Measurements from ENCODE around the gene NPTX1. TPM values are rescaled to one million over a fixed set of nuclear protein-coding genes. Genes with fewer than 3 reads are reported as not detected.

The NPTX1 gene
- total and polyA plus RNA-seq, 9 of the 15 experiments (the other 6 are each of a cell fraction or from before 2014, with no cell fraction given), result 0.04 TPM; not detected in 8

GRCh38 chr17:80453998-80454556 lies 22.3 kb downstream of the NPTX1 start (continued):
- no peak for TF ChIP-seq ZFP91 (CRISPR knock-in tag; IDR thresholded peaks at IDR 0.05)
- TF ChIP-seq SMARCE1 (IDR thresholded peaks at IDR 0.05), result no peak
- TF ChIP-seq E2F5 (CRISPR knock-in tag; IDR thresholded peaks at IDR 0.05), result no peak
- TF ChIP-seq NBN (IDR thresholded peaks at IDR 0.05; ENCODE audit: low read depth), result no peak

- in situ Hi-C loops (cut with MboI), result no loop called here
- intact Hi-C loops (cut with micrococcal nuclease), result no loop called here
- H2AFZ ChIP-seq (ENCODE audit: low read depth, low read length), result no peak overlapping the region
- no peak overlapping the region; the same call in 2 of the 3 replicates for H3K27ac ChIP-seq (ENCODE audit: extremely low read depth, low read depth, low read length)
- H3K9ac ChIP-seq (ENCODE audit: insufficient read depth in 1 of 2, low read depth in 2 of 2, low read length in 2 of 2), result peak overlapping the region; percentile 97 to 100
- ATAC-seq, result no peak
- no peaks in the 10 kb centered on the region for H3K9me1 ChIP-seq (ENCODE audit: control insufficient read depth, insufficient read depth, low read length)
- H3K36me3 ChIP-seq (ENCODE audit: control insufficient read depth, insufficient read depth, low read length), result no peaks in the 10 kb centered on the region
- H3K4me1 ChIP-seq (replicated peaks in 1 of 2; ENCODE audit: control insufficient read depth in 2 of 2, insufficient read depth in 2 of 2, low read length in 2 of 2), result peaks cover 36 to 67% of the 10 kb centered on the region in 2 experiments
- ChIA-PET POLR2A (interaction anchor here (0.7 to 1.0 kb wide), 3 partner anchors 117 to 570 kb away, joined by 3 read pairs; no protein-coding TSS in a partner anchor), CTCF (ENCODE audit: low intra/inter-chr PET ratio) (no interaction called here)
- H3K4me2 ChIP-seq (ENCODE audit: insufficient read depth, low read length), result peak overlapping the region; percentile 91
- peaks cover 3% of the 10 kb centered on the region; the same call in 2 of the 3 replicates for H3K79me2 ChIP-seq (ENCODE audit: control insufficient read depth, insufficient read depth, low read length)
- H3K4me3 ChIP-seq, result peak overlapping the region; percentile 72
- H3K27me3 ChIP-seq (ENCODE audit: control insufficient read depth in 2 of 2, insufficient read depth in 2 of 2, low read length in 2 of 2), result peaks cover 2 to 33% of the 10 kb centered on the region in 2 experiments; a peak in 2 of 5 replicates
- H3K9me3 ChIP-seq (replicated peaks; ENCODE audit: control insufficient read depth, insufficient read depth, low read depth, low read length), result no peaks in the 10 kb centered on the region
- BruUV-seq (replicated peaks), result no TSS peak
- FAIRE-seq, result peak; percentile 82
- no peaks in the 10 kb centered on the region; the same call in 1 of the 2 replicates for H4K20me1 ChIP-seq (replicated peaks; ENCODE audit: control insufficient read depth, insufficient read depth, low read length)
- no peak for DNase-seq (ENCODE audit: extremely low read depth in 1 of 4, low spot score in 3 of 4)
- WGBS (ENCODE audit: insufficient coverage, low coverage, missing lambda C conversion rate), result 71% methylated on average over 19 of the region's 19 CpGs
- TF ChIP-seq MTA1 (IDR thresholded peaks at IDR 0.05; ENCODE audit: borderline replicate concordance) (no peak), ZNF165 (CRISPR knock-in tag; IDR thresholded peaks at IDR 0.05; ENCODE audit: borderline replicate concordance) (no peak), MTF1 (CRISPR knock-in tag; IDR thresholded peaks at IDR 0.05; ENCODE audit: borderline replicate concordance) (no peak), ARID3B (CRISPR knock-in tag; IDR thresholded peaks at IDR 0.05; ENCODE audit: borderline replicate concordance) (no peak), KDM1A (IDR thresholded peaks at IDR 0.05) (peak; percentile 63 to 77; a peak in 1 of 4 replicates), DMBX1 (CRISPR knock-in tag; IDR thresholded peaks at IDR 0.05; ENCODE audit: borderline replicate concordance) (no peak), ZBTB8A (IDR thresholded peaks at IDR 0.05; ENCODE audit: partially characterized antibody) (no peak)
These were observed 23.0 kb downstream of the NPTX1 start for GRCh38 chr17:80453126-80453997.
